Panc1 (cell line): ENCODE measurements around the gene MRPL10. TPM values are rescaled to one million over a fixed set of nuclear protein-coding genes. Genes with fewer than 3 reads are reported as not detected.

ENCODE experiments used
- ATAC-seq: fragments of 200-7000 bp; cut with Tn5 transposase; 2 replicates; pipeline ENCODE4 v1.9.1; 2020; ENCODE audit warnings: mild to moderate bottlenecking, moderate library complexity
- BruUV-seq: library from RNA; stranded (reverse); fragments of 400-500 nt; replicated peaks from 2 replicates; lab custom pipeline; 2021; lab: Mats Ljungman, UMichigan
- CTCF ChIA-PET: fragments of 300-600 bp; sonication (Branson Sonifier 250); formaldehyde crosslinking; loops from one replicate; lab custom pipeline; 2022; ENCODE audit warnings: antibody characterized with exemption; lab: Charles Lee
- POLR2A ChIA-PET: fragments of 300-600 bp; sonication (Branson Sonifier 250); formaldehyde crosslinking; loops from one replicate; lab custom pipeline; 2022; ENCODE audit warnings: antibody characterized with exemption; lab: Charles Lee
- DNase-seq: peaks from one replicate; pipeline ENCODE4 v3.0.0-alpha.2; 2010; ENCODE audit warnings: low read depth, low spot score
- H3K27ac ChIP-seq: 2 replicates; pipeline ENCODE4 v1.5.1; 2011; ENCODE audit warnings: mild to moderate bottlenecking, low read length, inconsistent platforms
- H3K27me3 ChIP-seq: fragments of 200-500 bp; sonication (Bioruptor generic); 2 replicates; pipeline ENCODE4 v1.6.0; 2014; ENCODE audit warnings: low read length, inconsistent platforms; ENCODE audit not compliant: control insufficient read depth, insufficient read depth
- H3K36me3 ChIP-seq: fragments of 200-500 bp; sonication (Bioruptor generic); 2 replicates; pipeline ENCODE4 v1.5.1; 2014; ENCODE audit warnings: inconsistent platforms, mild to moderate bottlenecking, low read length, moderate library complexity; ENCODE audit not compliant: control insufficient read depth, insufficient read depth
- H3K4me1 ChIP-seq: 2 replicates; pipeline ENCODE4 v1.5.1; 2011; ENCODE audit warnings: inconsistent platforms, mild to moderate bottlenecking, low read length, moderate library complexity; ENCODE audit not compliant: control insufficient read depth, insufficient read depth
- H3K4me3 ChIP-seq, 2 experiments: 2 replicates each; pipeline ENCODE4 v1.5.1; 2011 to 2012; ENCODE audit warnings: low read depth in 2 of 2, low read length in 2 of 2, mild to moderate bottlenecking in 2 of 2, inconsistent platforms in 1 of 2, moderate library complexity in 1 of 2
- H3K9me3 ChIP-seq: fragments of 200-500 bp; sonication (Bioruptor generic); 2 replicates; pipeline ENCODE4 v1.5.1; 2014; ENCODE audit warnings: low read depth, mild to moderate bottlenecking, inconsistent platforms, low read length, moderate library complexity; ENCODE audit not compliant: control insufficient read depth, insufficient read depth
- CTCF ChIP-seq: fragments of 450-650 bp; IDR thresholded peaks from 2 replicates; pipeline ENCODE4 v1.5.1; 2017; ENCODE audit warnings: mild to moderate bottlenecking
- POLR2AphosphoS5 ChIP-seq: IDR thresholded peaks from 2 replicates; pipeline ENCODE4 v1.6.1; 2012; ENCODE audit warnings: mild to moderate bottlenecking, low read depth, low read length, moderate library complexity
- REST ChIP-seq, 2 experiments: IDR thresholded peaks; 2 replicates each; pipeline ENCODE4 v1.6.1; 2011 to 2012; ENCODE audit warnings: low read depth in 2 of 2, control low read depth in 1 of 2, low read length in 1 of 2, mild to moderate bottlenecking in 1 of 2, moderate library complexity in 1 of 2; ENCODE audit not compliant: insufficient read depth in 1 of 2
- SIN3A ChIP-seq: IDR thresholded peaks from 2 replicates; pipeline ENCODE4 v1.6.1; 2012; ENCODE audit warnings: low read depth, mild to moderate bottlenecking, low read length, moderate library complexity, borderline replicate concordance; ENCODE audit not compliant: insufficient read depth
- TCF7L2 ChIP-seq: IDR thresholded peaks from 2 replicates; pipeline ENCODE4 v1.6.1; 2011; ENCODE audit warnings: mild to moderate bottlenecking, low read depth, low read length, inconsistent platforms
- in situ Hi-C: cut with HindIII; loops from 2 replicates; pipeline ENCODE4 v1.10.0; 2016; ENCODE audit warnings: low sequenced_read_pairs, low pct_unique_long_range_greater_than_20kb
- intact Hi-C: fragments of 100-400 bp; cut with micrococcal nuclease; formaldehyde crosslinking; loops from one replicate; pipeline ENCODE4 v1.10.0; 2022; ENCODE audit not compliant: unreplicated experiment
- total RNA-seq: library from RNA; stranded (reverse); gene quantifications from one replicate; pipeline ENCODE4 v1.2.1, GENCODE V29; 2021; ENCODE audit not compliant: unreplicated experiment

MRPL10 gene
- total RNA-seq, 1 experiment from 2014 or later: 41.9 TPM

- TF ChIP-seq POLR2AphosphoS5: no peak
- no peak for TF ChIP-seq REST (IDR thresholded peaks at IDR 0.05; ENCODE audit: insufficient read depth in 1 of 2, low read depth in 2 of 2, low read length in 1 of 2)
- TF ChIP-seq CTCF: no peak
- no peak for TF ChIP-seq TCF7L2
- no peak for TF ChIP-seq SIN3A
- DNase-seq: no peak
- ChIA-PET POLR2A (interaction anchor here (0.6 kb wide), 1 partner anchor 482 kb away, joined by 13 read pairs; no protein-coding TSS in a partner anchor), CTCF (interaction anchor here (0.7 kb wide), 1 partner anchor 98 kb away, joined by 5 read pairs; no protein-coding TSS in a partner anchor)
- no peak for ATAC-seq
- peaks cover 7% of the 10 kb centered on the region for H3K4me1 ChIP-seq
- no peak overlapping the region for H3K27ac ChIP-seq
- no TSS peak for BruUV-seq
- no peaks in the 10 kb centered on the region for H3K36me3 ChIP-seq
- intact Hi-C loops (no loop called here), in situ Hi-C loops (no loop called here)
- no peaks in the 10 kb centered on the region for H3K9me3 ChIP-seq
- H3K4me3 ChIP-seq: no peak overlapping the region
- H3K27me3 ChIP-seq: no peaks in the 10 kb centered on the region
Observed at GRCh38 chr17:47867813-47868533, 36.6 kb upstream of the MRPL10 start.

GRCh38 chr17:47866941-47867340 lies 35.6 kb upstream of the MRPL10 start:
- H3K27me3 ChIP-seq: no peaks in the 10 kb centered on the region
- peaks cover 10% of the 10 kb centered on the region for H3K4me1 ChIP-seq
- no TSS peak for BruUV-seq
- no peaks in the 10 kb centered on the region for H3K9me3 ChIP-seq
- TF ChIP-seq REST (IDR thresholded peaks at IDR 0.05; ENCODE audit: insufficient read depth in 1 of 2, low read depth in 2 of 2, low read length in 1 of 2): no peak
- no peak for TF ChIP-seq CTCF
- TF ChIP-seq TCF7L2: no peak
- TF ChIP-seq SIN3A: no peak
- no peak for TF ChIP-seq POLR2AphosphoS5
- intact Hi-C loops (no loop called here), in situ Hi-C loops (no loop called here)
- no peaks in the 10 kb centered on the region for H3K36me3 ChIP-seq
- H3K4me3 ChIP-seq: no peak overlapping the region
- no peak for ATAC-seq
- ChIA-PET POLR2A (no interaction called here), CTCF (interaction anchor here (0.6 kb wide), 1 partner anchor 104 kb away, joined by 5 read pairs; the partner anchor contains the start of gene CDK5RAP3)
- DNase-seq: no peak
- H3K27ac ChIP-seq: no peak overlapping the region
